Liver (tissue), 3 donors: ENCODE measurements around the gene KIR3DL3.

Source experiments
- CTCF ChIP-seq: fragments of 150-350 bp; IDR thresholded peaks from 2 replicates; pipeline ENCODE4 v1.5.1; 2017; ENCODE audit warnings: improper control_type of control experiment, low read depth, low read length; ENCODE audit not compliant: missing input control
- EGR1 ChIP-seq, 2 donors: IDR thresholded peaks; 2 replicates each; pipeline ENCODE4 v1.6.1; 2016 to 2018; ENCODE audit warnings: antibody characterized with exemption in 2 of 2, low read depth in 2 of 2
- FOXA1 ChIP-seq: IDR thresholded peaks from 2 replicates; pipeline ENCODE4 v1.6.1; 2016; ENCODE audit warnings: antibody characterized with exemption
- MAX ChIP-seq: IDR thresholded peaks from 2 replicates; pipeline ENCODE4 v1.6.1; 2016; ENCODE audit warnings: antibody characterized with exemption
- SP1 ChIP-seq: IDR thresholded peaks from 2 replicates; pipeline ENCODE4 v1.6.1; 2018; ENCODE audit warnings: antibody characterized with exemption, mild to moderate bottlenecking
- TAF1 ChIP-seq: conservative IDR thresholded peaks from 2 replicates; pipeline ENCODE4 v1.6.1; 2016; ENCODE audit warnings: antibody characterized with exemption, mild to moderate bottlenecking
- YY1 ChIP-seq: IDR thresholded peaks from 2 replicates; pipeline ENCODE4 v1.6.1; 2016; ENCODE audit warnings: antibody characterized with exemption, mild to moderate bottlenecking
- ZBTB33 ChIP-seq: IDR thresholded peaks from 2 replicates; pipeline ENCODE4 v1.6.1; 2016; ENCODE audit warnings: antibody characterized with exemption
- donor health status: healthy.
- donor health status: healthy.

DNA sequence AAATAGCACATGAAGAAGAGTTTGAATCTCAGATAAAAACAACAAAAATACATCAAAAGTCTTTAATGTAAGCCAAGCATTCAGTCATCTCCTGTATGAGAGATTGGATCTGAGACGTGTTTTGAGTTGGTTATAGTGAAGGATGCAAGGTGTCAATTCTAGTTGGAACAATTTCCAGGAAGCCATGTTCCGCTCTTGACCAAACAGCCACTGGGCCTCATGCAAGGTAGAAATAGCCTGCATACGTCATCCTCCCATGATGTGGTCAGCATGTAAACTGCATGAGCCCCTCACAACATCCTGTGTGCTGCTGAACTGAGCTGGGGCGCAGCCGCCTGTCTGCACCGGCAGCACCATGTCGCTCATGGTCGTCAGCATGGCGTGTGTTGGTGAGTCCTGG lies at the start of gene KIR3DL3:
- TF ChIP-seq TAF1 (no peak), ZBTB33 (no peak), SP1 (no peak), CTCF (no peak), MAX (no peak), EGR1 (IDR thresholded peaks at IDR 0.05; ENCODE audit: low read depth in 2 of 2) (no peak), FOXA1 (no peak), YY1 (no peak)
